HepG2 (cell line): ENCODE measurements around the gene SLC11A1. TPM values are rescaled to one million over a fixed set of nuclear protein-coding genes. Genes with fewer than 3 reads are reported as not detected.
A peak's percentile ranks its signal among the peaks of the same experiment; 100 is the strongest.

ENCODE experiments used
- ATAC-seq: fragments of 200-7000 bp; cut with Tn5 transposase; 3 replicates; pipeline ENCODE4 v1.9.1; 2020; ENCODE audit warnings: mild to moderate bottlenecking, moderate library complexity
- BruUV-seq: library from RNA; stranded (reverse); fragments of 400-500 nt; replicated peaks from 2 replicates; lab custom pipeline; 2021; lab: Mats Ljungman, UMichigan
- CTCF ChIA-PET: fragments of 300-600 bp; formaldehyde crosslinking; extraction: SDS; loops from one replicate; lab custom pipeline; 2021; ENCODE audit warnings: low total read pairs, inconsistent platforms, low intra/inter-chr PET ratio; lab: Yijun Ruan, JAX
- POLR2A ChIA-PET: fragments of 350-600 bp; sonication (Branson Sonifier 250); formaldehyde crosslinking; loops from one replicate; lab custom pipeline; 2020; ENCODE audit warnings: antibody characterized with exemption, inconsistent platforms; lab: Yijun Ruan, JAX
- DNase-seq: peaks from one replicate; pipeline ENCODE4 v3.0.0-alpha.2; 2015; ENCODE audit warnings: low spot score
- FAIRE-seq: peaks from 3 replicates; lab custom pipeline; 2011; peaks lifted over from hg19 to GRCh38; lab: Jason Lieb, UNC
- H2AFZ ChIP-seq: one replicate; pipeline ENCODE4 v1.6.1; 2011; ENCODE audit warnings: low read length, inconsistent platforms
- H3K27ac ChIP-seq: fragments of 300-600 bp; 3 replicates; pipeline ENCODE4 v1.8.0; 2011; ENCODE audit warnings: mixed run types, mild to moderate bottlenecking, mixed read lengths, low read length, inconsistent platforms; ENCODE audit not compliant: insufficient read depth; ENCODE audit errors: extremely low read length
- H3K27me3 ChIP-seq, 2 experiments: fragments of 200-600 bp in 1 of 2; 2 replicates in 1 of 2; 3 replicates in 1 of 2; pipeline versions ENCODE4 v1.6.0 to v1.8.0; 2011; ENCODE audit warnings: low read length in 2 of 2, mild to moderate bottlenecking in 2 of 2, moderate library complexity in 2 of 2, inconsistent platforms in 1 of 2; ENCODE audit not compliant: insufficient read depth in 2 of 2, control insufficient read depth in 1 of 2
- H3K36me3 ChIP-seq, 2 experiments: fragments of 200-600 bp in 1 of 2; replicated peaks in 1 of 2; 2 replicates in 1 of 2; 3 replicates in 1 of 2; pipeline versions ENCODE4 v1.5.1 to v1.8.0; 2011; ENCODE audit warnings: low read length in 2 of 2, inconsistent platforms in 1 of 2; ENCODE audit not compliant: insufficient read depth in 2 of 2, control insufficient read depth in 1 of 2
- H3K4me1 ChIP-seq: 2 replicates; pipeline ENCODE4 v1.5.1; 2012; ENCODE audit warnings: low read length, inconsistent platforms; ENCODE audit not compliant: insufficient read depth
- H3K4me2 ChIP-seq: 2 replicates; pipeline ENCODE4 v1.6.0; 2011; ENCODE audit warnings: low read depth, low read length, inconsistent platforms
- H3K4me3 ChIP-seq, 3 experiments: fragments of 200-600 bp in 1 of 3; sonication (generic), shearing (Covaris generic) in 1 of 3; replicated peaks in 1 of 3; 2 replicates each; pipeline ENCODE4 v1.5.1; 2011 to 2016; ENCODE audit warnings: low read length in 3 of 3, inconsistent platforms in 2 of 3, low read depth in 2 of 3, mild to moderate bottlenecking in 2 of 3, control low read depth in 1 of 3, mixed read lengths in 1 of 3; ENCODE audit not compliant: insufficient read depth in 1 of 3
- H3K79me2 ChIP-seq: one replicate; pipeline ENCODE4 v1.6.1; 2011; ENCODE audit warnings: low read length, inconsistent platforms; ENCODE audit not compliant: insufficient read depth
- H3K9ac ChIP-seq: 2 replicates; pipeline ENCODE4 v1.6.0; 2011; ENCODE audit warnings: mild to moderate bottlenecking, low read depth, low read length, inconsistent platforms; ENCODE audit not compliant: insufficient read depth
- H3K9me3 ChIP-seq: 2 replicates; pipeline ENCODE4 v1.5.1; 2012; ENCODE audit warnings: mild to moderate bottlenecking, low read length
- H4K20me1 ChIP-seq: 2 replicates; pipeline ENCODE4 v1.6.0; 2011; ENCODE audit warnings: inconsistent platforms, mild to moderate bottlenecking, low read length, moderate library complexity; ENCODE audit not compliant: insufficient read depth
- ATF5 ChIP-seq: sonication (generic); formaldehyde crosslinking; IDR thresholded peaks from 2 replicates; pipeline ENCODE4 v1.4.0; 2020; ENCODE audit warnings: mild to moderate bottlenecking, low read depth, missing genetic modification reagents
- CAMTA2 ChIP-seq: sonication (generic); formaldehyde crosslinking; IDR thresholded peaks from 2 replicates; pipeline ENCODE4 v1.4.0; 2020; ENCODE audit warnings: mild to moderate bottlenecking, missing genetic modification reagents, borderline replicate concordance
- CENPX ChIP-seq: sonication (generic); formaldehyde crosslinking; IDR thresholded peaks from 2 replicates; pipeline ENCODE4 v1.9.0; 2021; ENCODE audit warnings: mild to moderate bottlenecking, missing genetic modification reagents, moderate library complexity
- FOXA3 ChIP-seq: IDR thresholded peaks from 2 replicates; pipeline ENCODE4 v1.6.1; 2016; ENCODE audit warnings: missing genetic modification reagents, missing compliant biosample characterization
- MAZ ChIP-seq, 2 experiments: sonication (generic) in 1 of 2; formaldehyde crosslinking in 1 of 2; IDR thresholded peaks; 2 replicates each; pipeline versions ENCODE4 v1.5.0 to v1.6.1; 2012 to 2020; ENCODE audit warnings: low read depth in 2 of 2, mild to moderate bottlenecking in 2 of 2, borderline replicate concordance in 1 of 2, improper control_type of control experiment in 1 of 2, low read length in 1 of 2, missing genetic modification reagents in 1 of 2, moderate library complexity in 1 of 2
- NRL ChIP-seq: sonication (generic); formaldehyde crosslinking; IDR thresholded peaks from 2 replicates; pipeline ENCODE4 v1.5.0; 2020; ENCODE audit warnings: missing genetic modification reagents, mild to moderate bottlenecking, moderate library complexity, borderline replicate concordance
- POGK ChIP-seq: sonication (generic); formaldehyde crosslinking; conservative IDR thresholded peaks from 2 replicates; pipeline ENCODE4 v1.8.0; 2022; ENCODE audit warnings: mild to moderate bottlenecking, moderate library complexity, missing genetic modification reagents
- RBFOX2 ChIP-seq: fragments of 200-400 bp; formaldehyde crosslinking; IDR thresholded peaks from 2 replicates; pipeline ENCODE4 v1.6.1; 2017; ENCODE audit warnings: low read depth, mild to moderate bottlenecking, low read length
- SP5 ChIP-seq: IDR thresholded peaks from 2 replicates; pipeline ENCODE4 v1.6.1; 2016; ENCODE audit warnings: low read depth, borderline replicate concordance
- TRAFD1 ChIP-seq: sonication (generic); formaldehyde crosslinking; IDR thresholded peaks from 2 replicates; pipeline ENCODE4 v1.5.1; 2020; ENCODE audit warnings: missing genetic modification reagents, mild to moderate bottlenecking, borderline replicate concordance
- ZNF597 ChIP-seq: sonication (generic); formaldehyde crosslinking; IDR thresholded peaks from 2 replicates; pipeline ENCODE4 v1.5.0; 2020; ENCODE audit warnings: missing genetic modification reagents
- ZNF850 ChIP-seq: sonication (generic); formaldehyde crosslinking; conservative IDR thresholded peaks from 2 replicates; pipeline ENCODE4 v1.9.0; 2021; ENCODE audit warnings: mild to moderate bottlenecking, missing genetic modification reagents
- WGBS: methylation state at CpG from one replicate; pipeline ENCODE4 v1.1.6; 2017; ENCODE audit warnings: low lambda C conversion rate; 5-methylcytosine and 5-hydroxymethylcytosine counted together
- in situ Hi-C: cut with HindIII; loops from 2 replicates; pipeline ENCODE4 v1.10.0; 2017; ENCODE audit warnings: low pct_unique_long_range_greater_than_20kb; ENCODE audit not compliant: extremely low pct_ligation_motif_present
- intact Hi-C: fragments of 100-400 bp; cut with micrococcal nuclease; formaldehyde crosslinking; loops from one replicate; pipeline ENCODE4 v1.10.0; 2022; ENCODE audit not compliant: unreplicated experiment
- polyA plus RNA-seq, 8 experiments: library from polyadenylated mRNA; depleted of rRNA in 3 of 8; stranded (reverse) in 7 of 8; unstranded in 1 of 8; fragments of >200 nt; fragmentation: Illumina TruSeq in 4 of 8; extraction: Trizol in 4 of 8; gene quantifications; 2 replicates each; pipeline versions ENCODE4 v1.2.1 to v1.2.3, GENCODE V29; 2011 to 2016; ENCODE audit warnings: low read depth in 4 of 8, missing spikeins in 1 of 8, mixed read lengths in 1 of 8; ENCODE audit not compliant: insufficient read depth in 1 of 8
- total RNA-seq, 5 experiments: library from RNA; depleted of rRNA; stranded (reverse); fragments of >200 nt; fragmentation: Illumina TruSeq; extraction: Trizol; gene quantifications; 2 replicates each; pipeline ENCODE4 v1.2.3, GENCODE V29; 2016; ENCODE audit warnings: low read depth in 1 of 5
- TF ChIP-seq, protein P1 (sequence below): sonication (generic); formaldehyde crosslinking; IDR thresholded peaks from 2 replicates; pipeline ENCODE4 v1.8.0; 2022; ENCODE audit warnings: missing genetic modification reagents, mild to moderate bottlenecking, borderline replicate concordance
- TF ChIP-seq, protein P2 (sequence below): IDR thresholded peaks from 2 replicates; pipeline ENCODE4 v1.6.1; 2016; ENCODE audit warnings: missing genetic modification reagents, missing compliant biosample characterization

Gene SLC11A1
- total and polyA plus RNA-seq, 2 of the 13 experiments (the other 11 are each of a cell fraction or from before 2014, with no cell fraction given) = 0.33 to 2.3 TPM

- Histone ChIP-seq H3K9ac (peak overlapping the region; percentile 70), H3K27me3 (no peaks in the 10 kb centered on the region), H4K20me1 (no peaks in the 10 kb centered on the region; the same call in 1 of the 2 replicates), H3K36me3 (peaks cover 23 to 34% of the 10 kb centered on the region in 2 experiments; a peak in 4 of 5 replicates), H3K4me1 (peaks cover 61% of the 10 kb centered on the region), H3K4me3 (peak overlapping the region; percentile 67 to 86 (median 67)), H3K9me3 (no peaks in the 10 kb centered on the region), H2AFZ (no peak overlapping the region), H3K27ac (peak overlapping the region; percentile 79), H3K4me2 (peak overlapping the region; percentile 100), H3K79me2 (peaks cover 20% of the 10 kb centered on the region)
- in situ Hi-C loops (loop anchor here (5.0 kb wide), 1 partner anchor 61 kb away; no protein-coding TSS in a partner anchor), intact Hi-C loops (loop anchor here (1.0 to 2.0 kb wide), 2 partner anchors 38 to 60 kb away; no protein-coding TSS in a partner anchor)
- ATAC-seq (peak; percentile 78), DNase-seq (peak; percentile 92), FAIRE-seq (peak; percentile 32)
- no TSS peak for BruUV-seq
- ChIA-PET CTCF (interaction anchor here (1.2 to 1.7 kb wide), 3 partner anchors 59 to 110 kb away, joined by 3 to 19 read pairs (median 4); no protein-coding TSS in a partner anchor), POLR2A (interaction anchor here (0.6 to 4.2 kb wide), 16 partner anchors 9 to 136 kb away, joined by 3 to 56 read pairs (median 7); partner anchors contain the start of genes AAMP, PNKD, TMBIM1 and VIL1)
- WGBS = 1% methylated on average over 26 of the region's 56 CpGs
- TF ChIP-seq, protein P1, sequence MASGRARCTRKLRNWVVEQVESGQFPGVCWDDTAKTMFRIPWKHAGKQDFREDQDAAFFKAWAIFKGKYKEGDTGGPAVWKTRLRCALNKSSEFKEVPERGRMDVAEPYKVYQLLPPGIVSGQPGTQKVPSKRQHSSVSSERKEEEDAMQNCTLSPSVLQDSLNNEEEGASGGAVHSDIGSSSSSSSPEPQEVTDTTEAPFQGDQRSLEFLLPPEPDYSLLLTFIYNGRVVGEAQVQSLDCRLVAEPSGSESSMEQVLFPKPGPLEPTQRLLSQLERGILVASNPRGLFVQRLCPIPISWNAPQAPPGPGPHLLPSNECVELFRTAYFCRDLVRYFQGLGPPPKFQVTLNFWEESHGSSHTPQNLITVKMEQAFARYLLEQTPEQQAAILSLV (CRISPR knock-in tag) = no peak; the same call in 1 of the 2 replicates
- no peak for TF ChIP-seq ATF5 (CRISPR knock-in tag)
- TF ChIP-seq CENPX = no peak
- TF ChIP-seq RBFOX2 = peak; percentile 97
- TF ChIP-seq NRL = no peak
- TF ChIP-seq TRAFD1 (CRISPR knock-in tag) = no peak
- no peak for TF ChIP-seq CAMTA2 (CRISPR knock-in tag)
- TF ChIP-seq FOXA3 (CRISPR knock-in tag) = peak; percentile 55; the same call in 1 of the 2 replicates
- peak; percentile 88; the same call in 1 of the 2 replicates for TF ChIP-seq ZNF850 (CRISPR knock-in tag)
- TF ChIP-seq POGK = no peak; the same call in none of the 2 replicates
- TF ChIP-seq, protein P2, sequence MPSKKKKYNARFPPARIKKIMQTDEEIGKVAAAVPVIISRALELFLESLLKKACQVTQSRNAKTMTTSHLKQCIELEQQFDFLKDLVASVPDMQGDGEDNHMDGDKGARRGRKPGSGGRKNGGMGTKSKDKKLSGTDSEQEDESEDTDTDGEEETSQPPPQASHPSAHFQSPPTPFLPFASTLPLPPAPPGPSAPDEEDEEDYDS (CRISPR knock-in tag) = peak; percentile 24; the same call in 1 of the 2 replicates
- TF ChIP-seq MAZ (IDR thresholded peaks at IDR 0.05; ENCODE audit: borderline replicate concordance, low read depth, low read length) = peak; percentile 96
- TF ChIP-seq MAZ (CRISPR knock-in tag; IDR thresholded peaks at IDR 0.05; ENCODE audit: low read depth) = peak; percentile 86
- TF ChIP-seq SP5 (CRISPR knock-in tag) = peak; percentile 81
- no peak for TF ChIP-seq ZNF597 (CRISPR knock-in tag)
These were observed 24.3 kb downstream of the SLC11A1 start for GRCh38 chr2:218406209-218406948.
